Fibroblast of the aortic adventitia (primary cell): Measurements from ENCODE around the gene HARS2. TPM values are rescaled to one million over a fixed set of nuclear protein-coding genes. Genes with fewer than 3 reads are reported as not detected.
"Not testable (repeated sequence)": the region's sequence is repeated elsewhere in the genome, so short reads cannot be mapped to it uniquely, and the experiment has no call there.

ENCODE experiments used
- DNase-seq: peaks from one replicate; pipeline ENCODE4 v3.0.0-alpha.2; 2010; ENCODE audit warnings: low read depth
- H3K4me3 ChIP-seq: 2 replicates; pipeline ENCODE4 v1.5.1; 2011; ENCODE audit warnings: low read depth, mild to moderate bottlenecking, control low read depth, low read length, moderate library complexity
- total RNA-seq: library from RNA; depleted of rRNA; stranded (reverse); fragments of >200 nt; gene quantifications from 2 replicates; pipeline ENCODE4 v1.2.3, GENCODE V29; 2012; ENCODE audit warnings: low replicate concordance
- TF ChIP-seq, protein P1 (sequence below): IDR thresholded peaks from 2 replicates; pipeline ENCODE4 v1.5.1; 2011; ENCODE audit warnings: mild to moderate bottlenecking, low read length, control low read depth, inconsistent platforms; ENCODE audit not compliant: insufficient read depth

Gene HARS2
- total RNA-seq, 1 donor = 22.7 TPM

GRCh38 chr5:140700177-140701144 is 9.2 kb downstream of the HARS2 start, which contains the start of gene ZMAT2:
Gene ZMAT2 (plus strand): TSS chr5:140700447. CDS start chr5:140700461, 14 bp downstream.
- TF ChIP-seq, protein P1, sequence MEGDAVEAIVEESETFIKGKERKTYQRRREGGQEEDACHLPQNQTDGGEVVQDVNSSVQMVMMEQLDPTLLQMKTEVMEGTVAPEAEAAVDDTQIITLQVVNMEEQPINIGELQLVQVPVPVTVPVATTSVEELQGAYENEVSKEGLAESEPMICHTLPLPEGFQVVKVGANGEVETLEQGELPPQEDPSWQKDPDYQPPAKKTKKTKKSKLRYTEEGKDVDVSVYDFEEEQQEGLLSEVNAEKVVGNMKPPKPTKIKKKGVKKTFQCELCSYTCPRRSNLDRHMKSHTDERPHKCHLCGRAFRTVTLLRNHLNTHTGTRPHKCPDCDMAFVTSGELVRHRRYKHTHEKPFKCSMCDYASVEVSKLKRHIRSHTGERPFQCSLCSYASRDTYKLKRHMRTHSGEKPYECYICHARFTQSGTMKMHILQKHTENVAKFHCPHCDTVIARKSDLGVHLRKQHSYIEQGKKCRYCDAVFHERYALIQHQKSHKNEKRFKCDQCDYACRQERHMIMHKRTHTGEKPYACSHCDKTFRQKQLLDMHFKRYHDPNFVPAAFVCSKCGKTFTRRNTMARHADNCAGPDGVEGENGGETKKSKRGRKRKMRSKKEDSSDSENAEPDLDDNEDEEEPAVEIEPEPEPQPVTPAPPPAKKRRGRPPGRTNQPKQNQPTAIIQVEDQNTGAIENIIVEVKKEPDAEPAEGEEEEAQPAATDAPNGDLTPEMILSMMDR = no peak
- DNase-seq = peak; percentile 99
- peak within 1 kb of the TSS; percentile 98 for H3K4me3 ChIP-seq

DNA sequence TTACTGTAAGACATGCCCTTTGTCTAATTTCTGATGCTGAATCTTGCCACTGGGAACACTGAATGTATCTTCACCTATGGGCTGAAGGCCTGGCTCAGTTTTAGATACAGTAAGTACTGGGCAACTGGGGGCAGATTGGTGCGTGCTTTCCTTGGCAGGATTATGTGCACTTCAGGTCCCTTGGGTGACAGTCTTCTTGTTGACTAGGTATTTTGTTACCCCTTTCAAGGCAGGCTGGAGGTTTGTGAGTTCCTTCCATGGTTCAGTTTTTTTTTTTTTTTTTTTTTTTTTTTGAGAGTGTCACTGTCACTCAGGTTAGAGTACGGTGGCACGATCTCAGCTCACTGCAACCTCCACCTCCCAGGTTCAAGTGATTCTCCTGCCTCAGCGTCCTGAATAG is 16.6 kb downstream of the HARS2 start:
- H3K4me3 ChIP-seq = no peak overlapping the region
- DNase-seq = no peak
- TF ChIP-seq, protein P1 = no peak

DNA sequence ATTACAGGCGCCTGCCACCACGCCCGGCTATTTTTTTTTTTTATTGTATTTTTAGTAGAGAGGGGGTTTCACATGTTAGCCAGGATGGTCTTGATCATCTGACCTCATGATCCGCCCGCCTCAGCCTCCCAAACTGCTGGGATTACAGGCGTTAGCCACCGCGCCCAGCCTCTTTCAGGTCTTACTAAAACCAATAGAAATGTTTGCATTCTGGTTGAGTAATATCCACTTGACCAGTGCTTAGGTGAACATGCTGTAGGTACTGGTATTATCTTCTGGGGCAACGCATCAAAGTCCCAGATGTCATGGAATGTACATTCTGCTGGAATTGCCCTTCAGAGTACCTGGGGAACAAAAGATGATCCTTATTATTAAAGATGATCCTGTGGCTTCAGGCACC is 17.5 kb downstream of the HARS2 start:
- not testable (repeated sequence) for DNase-seq, H3K4me3 ChIP-seq

DNA sequence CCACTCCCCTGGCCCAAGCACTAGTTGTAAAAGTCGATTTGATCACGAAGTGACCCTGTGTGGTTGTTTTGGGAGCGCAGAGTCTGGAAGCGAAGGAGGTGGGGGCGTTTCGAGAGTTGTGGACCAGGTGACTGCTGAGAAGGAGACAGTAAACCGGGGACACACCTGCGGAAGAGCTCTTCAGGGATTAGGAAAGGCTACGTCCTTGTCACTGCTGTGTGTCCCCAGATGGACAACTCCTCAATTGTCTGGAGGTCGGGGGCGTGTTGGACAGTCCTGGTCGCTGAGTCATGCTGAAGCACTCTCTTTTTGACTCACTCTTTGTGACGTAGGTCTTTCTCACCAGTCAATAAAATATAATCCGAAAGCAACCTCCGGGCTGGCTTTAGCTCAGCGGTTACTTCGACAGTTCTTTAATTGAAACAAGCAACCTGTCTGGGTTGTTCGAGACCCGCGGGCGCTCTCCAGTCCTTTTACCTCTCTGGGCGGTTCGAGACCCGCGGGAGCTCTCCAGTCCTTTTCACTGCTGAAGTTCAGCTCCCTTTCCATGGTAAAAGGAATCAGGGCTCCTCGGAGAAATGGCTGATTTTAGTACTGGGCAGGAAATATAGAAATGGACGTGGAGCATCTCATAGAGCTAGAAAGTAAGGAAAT is 19.8 kb downstream of the HARS2 start:
- TF ChIP-seq, protein P1 = no peak
- peak overlapping the region; percentile 67 for H3K4me3 ChIP-seq
- DNase-seq = peak; percentile 96

DNA sequence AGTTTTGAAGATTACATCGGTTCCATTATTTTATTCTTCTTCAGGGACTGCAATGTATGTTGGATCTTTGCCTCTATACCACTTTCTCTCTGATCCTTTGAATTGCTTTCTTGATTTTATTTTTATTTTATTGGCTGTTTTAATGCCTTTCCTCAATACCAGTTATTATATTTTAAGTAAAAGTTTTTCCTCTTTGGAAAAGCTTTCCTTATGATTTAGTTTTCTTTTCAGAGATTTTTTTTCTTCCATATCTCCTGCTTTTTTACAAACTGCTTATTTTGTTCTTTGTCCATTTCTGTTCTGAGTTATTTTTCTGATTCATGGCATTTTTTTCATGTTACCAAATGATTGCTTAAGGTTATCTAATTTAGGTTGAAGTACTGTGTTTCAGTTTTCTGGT is 20.5 kb downstream of the HARS2 start:
- no peak overlapping the region for H3K4me3 ChIP-seq
- TF ChIP-seq, protein P1 = no peak
- no peak for DNase-seq

- no peak overlapping the region for H3K4me3 ChIP-seq
Observed at GRCh38 chr5:140713562-140714094, 22.4 kb downstream of the HARS2 start.

DNA sequence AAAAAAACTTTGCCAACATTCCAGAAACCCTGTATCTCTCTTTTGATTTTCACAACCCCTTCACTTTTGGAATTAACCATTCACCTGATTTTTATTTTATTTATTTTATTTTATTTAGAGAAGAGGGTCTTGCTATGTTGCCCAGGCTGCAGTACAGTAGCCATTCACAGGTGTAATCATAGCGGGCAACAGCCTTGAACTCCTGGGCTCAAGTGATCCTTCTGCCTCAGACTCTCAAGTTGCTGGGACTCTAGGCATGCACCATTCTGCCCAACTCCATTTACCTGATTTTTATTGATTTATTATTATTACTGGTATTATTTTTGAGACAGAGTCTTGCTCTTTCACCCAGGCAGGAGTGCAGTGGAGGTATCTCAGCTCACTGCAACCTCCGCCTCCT is 25.0 kb downstream of the HARS2 start:
- H3K4me3 ChIP-seq, DNase-seq: not testable (repeated sequence)

More at GRCh38 chr5:140713562-140714094, 22.4 kb downstream of the HARS2 start:
- TF ChIP-seq, protein P1 = no peak
- no peak for DNase-seq
